ENCODE data around the gene STX1B.

Gene STX1B

DNA sequence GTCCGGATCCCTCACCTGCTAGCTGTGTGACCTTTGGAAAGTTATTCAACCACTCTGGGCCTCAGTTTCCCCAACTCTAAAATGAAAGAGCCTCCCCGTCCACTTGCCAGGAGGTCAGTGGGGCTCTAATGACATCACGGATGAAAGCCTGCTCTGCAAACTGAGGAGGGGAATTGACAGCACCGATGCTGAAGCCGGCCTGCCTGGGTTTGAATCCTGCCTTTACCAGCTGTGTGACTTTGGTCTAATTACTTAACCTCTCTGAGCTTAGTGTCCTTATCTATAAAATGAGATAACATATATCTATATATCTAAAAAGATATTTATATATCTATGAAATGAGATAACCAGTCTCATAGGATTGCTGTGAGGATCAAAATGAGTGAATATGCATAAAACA, 1.9 kb downstream of the STX1B start:
- TF ChIP-seq CTCF (IDR thresholded peaks at IDR 0.05): no peak

DNA sequence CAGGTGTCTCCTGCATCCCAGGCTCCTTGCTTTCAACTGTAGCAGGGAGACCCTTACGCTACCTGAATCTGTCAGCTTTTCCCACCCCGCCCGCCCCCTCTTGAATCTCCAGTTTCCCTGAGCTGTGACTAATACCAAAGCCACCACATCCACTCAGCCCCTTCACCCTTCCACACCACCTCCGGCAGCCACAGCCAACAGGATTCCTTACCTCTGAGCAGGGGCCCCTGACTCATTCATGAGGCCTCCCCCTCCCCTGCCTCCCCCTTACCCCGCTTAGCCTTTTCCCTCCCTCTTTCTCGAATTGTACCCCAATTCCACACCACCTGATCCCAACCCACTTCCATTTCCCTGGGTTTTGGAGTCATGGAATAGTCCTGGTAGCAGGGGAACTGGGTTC, 2.3 kb downstream of the STX1B start:
- no peak for TF ChIP-seq CTCF (IDR thresholded peaks at IDR 0.05)

DNA sequence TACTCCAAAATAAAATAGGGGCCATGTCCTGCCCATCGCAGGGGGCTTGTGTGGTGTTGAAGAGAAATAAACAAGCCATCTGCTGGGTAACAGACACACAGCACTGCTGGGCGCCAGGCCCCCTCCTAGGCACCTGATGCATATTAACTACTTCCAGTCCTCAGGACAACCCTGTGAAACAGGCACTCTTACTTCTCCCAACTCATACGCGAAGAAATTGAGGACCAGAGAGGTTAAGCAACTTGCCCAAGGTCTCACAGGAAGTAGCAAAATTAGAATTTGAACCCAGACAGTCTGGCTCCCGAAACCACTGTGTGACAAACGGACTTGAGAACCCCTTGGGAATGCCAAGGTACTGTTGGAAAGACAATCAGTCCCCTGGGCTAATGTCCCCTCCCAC, 2.8 kb downstream of the STX1B start:
- no peak for TF ChIP-seq CTCF (IDR thresholded peaks at IDR 0.05)

DNA sequence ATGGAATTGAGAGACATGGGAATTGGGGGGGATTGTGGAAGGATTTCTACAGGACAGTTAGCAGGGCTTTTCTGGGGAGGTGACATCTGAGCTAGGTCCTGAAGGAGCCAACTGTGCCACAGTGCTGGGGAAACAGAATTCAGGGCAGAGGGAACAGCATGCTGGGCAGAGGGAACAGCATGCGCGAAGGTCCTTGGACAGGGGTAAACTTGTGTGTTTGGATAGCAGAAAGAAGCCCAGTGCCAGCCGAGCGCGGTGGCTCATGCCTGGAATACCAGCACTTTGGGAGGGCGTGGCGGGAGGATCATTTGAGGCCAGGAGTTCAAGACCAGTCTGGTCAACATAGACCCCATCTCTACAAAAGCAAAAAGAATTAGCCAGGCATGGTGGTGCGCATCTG, 3.8 kb downstream of the STX1B start:
- TF ChIP-seq CTCF (IDR thresholded peaks at IDR 0.05): no peak

- no peak for TF ChIP-seq CTCF (IDR thresholded peaks at IDR 0.05)
Observed at GRCh38 chr16:31006086-31006385, 4.4 kb downstream of the STX1B start.

GRCh38 chr16:31005350-31006085, 4.9 kb downstream of the STX1B start:
- TF ChIP-seq CTCF (IDR thresholded peaks at IDR 0.05): no peak

DNA sequence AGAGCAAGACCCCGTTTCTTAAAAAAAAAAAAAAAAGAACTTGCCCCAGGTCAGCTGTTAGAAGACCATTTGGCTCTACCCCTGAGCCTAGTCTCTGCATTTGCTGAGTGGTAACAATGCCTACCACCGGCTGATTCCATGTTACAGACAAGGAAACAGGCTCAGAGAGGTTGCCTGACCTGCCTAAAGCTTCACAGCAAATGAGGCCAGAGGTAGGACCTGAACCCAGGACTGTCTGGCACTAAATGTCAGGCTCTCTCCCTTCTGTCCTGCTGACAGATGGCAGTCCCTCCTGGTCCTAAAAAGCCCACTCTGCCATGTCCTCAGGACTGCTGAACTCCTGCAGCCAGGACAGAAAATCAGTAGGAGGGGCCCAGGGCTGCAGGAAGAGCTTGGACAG, 5.8 kb downstream of the STX1B start:
- TF ChIP-seq CTCF (IDR thresholded peaks at IDR 0.05): no peak

GRCh38 chr16:31003744-31004143, 6.7 kb downstream of the STX1B start:
- no peak for TF ChIP-seq CTCF (IDR thresholded peaks at IDR 0.05)
